GM10248 (cell line): ENCODE measurements around the gene PLA2G4A.

ENCODE experiments used
- CTCF ChIA-PET: fragments of 300-600 bp; sonication (Branson Sonifier 250); formaldehyde crosslinking; extraction: SDS; loops from one replicate; lab custom pipeline; 2021; ENCODE audit warnings: antibody characterized with exemption; lab: Yijun Ruan, JAX
- POLR2A ChIA-PET: fragments of 350-650 bp; sonication (Branson Sonifier 250); formaldehyde crosslinking; extraction: SDS; loops from one replicate; lab custom pipeline; 2020; ENCODE audit warnings: antibody characterized with exemption; lab: Yijun Ruan, JAX
- DNase-seq: peaks from one replicate; pipeline ENCODE4 v3.0.0; 2012; ENCODE audit errors: extremely low spot score
- CTCF ChIP-seq: IDR thresholded peaks from 2 replicates; pipeline ENCODE4 v1.5.1; 2012; ENCODE audit warnings: mild to moderate bottlenecking, low read depth; ENCODE audit errors: extremely low read depth, missing control alignments, control extremely low read depth

The PLA2G4A gene

GRCh38 chr1:186819126-186819525 lies 9.6 kb upstream of the PLA2G4A start:
- no peak for TF ChIP-seq CTCF
- ChIA-PET POLR2A (no interaction called here), CTCF (interaction anchor here (0.8 to 1.3 kb wide), 5 partner anchors 10 to 73 kb away, joined by 3 to 4 read pairs (median 3); partner anchors contain the start of gene PLA2G4A)
- no peak for DNase-seq

GRCh38 chr1:186819563-186819962 lies 9.2 kb upstream of the PLA2G4A start:
- ChIA-PET POLR2A (no interaction called here), CTCF (interaction anchor here (1.0 to 1.3 kb wide), 4 partner anchors 10 to 73 kb away, joined by 3 read pairs; partner anchors contain the start of gene PLA2G4A)
- DNase-seq = no peak
- TF ChIP-seq CTCF = no peak

DNA sequence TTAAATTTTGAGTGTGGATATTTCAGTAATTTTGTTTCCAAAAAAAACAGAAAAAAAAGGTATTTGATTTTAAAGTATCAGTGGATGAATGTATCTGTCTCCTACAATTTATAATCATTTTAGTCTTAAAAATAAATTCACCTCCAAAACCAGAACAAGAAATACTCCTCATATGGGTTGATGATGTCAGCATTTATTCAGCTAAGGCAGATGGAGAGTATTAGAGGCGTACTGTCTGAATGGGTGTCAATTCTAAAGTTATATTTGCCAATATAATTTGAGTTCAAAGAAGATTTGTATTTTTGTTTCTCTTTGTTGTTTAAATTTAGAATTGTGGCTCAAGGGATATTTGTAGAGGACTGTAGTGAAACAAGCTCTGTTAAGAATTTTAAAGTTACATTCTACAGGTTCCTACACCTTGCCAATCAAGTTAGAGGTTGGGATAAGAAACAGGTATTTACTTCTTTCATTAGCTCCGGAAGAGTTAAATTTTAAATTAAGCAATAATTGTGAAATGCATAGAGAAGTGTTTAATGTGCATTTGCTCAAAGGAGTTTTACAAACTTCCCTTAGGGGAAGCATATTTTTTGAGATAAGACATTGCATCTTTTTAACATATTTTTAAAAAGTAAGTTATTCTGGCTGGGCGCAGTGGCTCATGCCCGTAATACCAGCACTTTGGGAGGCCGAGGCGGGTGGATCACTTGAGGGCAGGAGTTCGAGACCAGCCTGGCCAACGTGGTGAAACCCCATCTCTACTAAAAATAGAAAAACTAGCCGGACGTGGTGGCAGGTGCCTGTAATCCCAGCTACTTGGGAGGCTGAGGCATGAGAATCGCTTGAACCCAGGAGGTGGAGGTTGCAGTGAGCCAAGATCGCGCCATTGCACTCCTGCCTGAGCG lies 1.2 kb downstream of the PLA2G4A start:
- no peak for TF ChIP-seq CTCF
- no peak for DNase-seq
- ChIA-PET CTCF (interaction anchor here (0.9 to 1.0 kb wide), 2 partner anchors 10 to 11 kb away, joined by 3 read pairs; no protein-coding TSS in a partner anchor), POLR2A (no interaction called here)

DNA sequence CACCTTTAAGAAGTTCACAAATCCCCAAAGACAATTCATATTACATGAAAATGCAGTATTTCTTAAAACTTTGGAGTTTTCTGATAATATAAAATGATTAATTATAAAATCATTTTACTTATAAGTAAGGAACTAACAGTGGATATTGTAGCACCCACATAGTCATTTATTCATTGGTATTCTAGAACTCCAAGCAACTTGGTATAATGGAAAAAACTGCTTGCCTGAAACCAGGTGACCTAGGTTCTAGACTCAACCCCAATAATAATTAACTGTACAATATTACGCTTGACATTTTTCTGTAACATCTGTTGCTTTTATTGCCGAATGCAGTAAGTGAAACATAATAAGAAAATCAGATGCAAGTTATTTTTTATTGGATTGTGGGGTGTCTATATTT lies 2.4 kb downstream of the PLA2G4A start:
- no peak for TF ChIP-seq CTCF
- POLR2A ChIA-PET = no interaction called here
- DNase-seq = no peak
- CTCF ChIA-PET = no interaction called here

DNA sequence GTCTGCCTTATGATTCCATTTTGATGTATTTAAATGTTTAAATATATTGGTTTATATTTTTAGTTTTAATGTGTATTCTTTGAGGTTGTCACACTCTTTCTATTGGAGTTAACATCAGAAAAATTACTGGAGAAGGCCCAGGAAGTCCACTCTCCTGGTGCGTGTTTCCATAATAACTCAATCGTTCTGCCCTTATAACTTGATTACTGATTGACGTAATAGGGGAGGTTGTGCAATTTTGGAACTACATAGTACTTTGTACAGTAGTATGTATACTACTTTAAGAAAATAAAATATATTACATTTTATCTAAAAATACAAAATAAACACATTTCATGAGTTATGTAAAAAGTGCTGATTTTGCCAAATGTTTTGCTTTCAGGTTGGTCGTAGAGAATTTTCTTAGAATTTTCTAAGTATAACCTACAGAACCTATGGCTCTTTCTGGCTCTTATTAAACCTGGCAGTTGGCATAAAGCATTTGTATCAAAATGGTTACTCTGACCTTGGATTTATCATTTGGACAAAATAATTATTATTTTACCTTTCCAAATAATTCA lies 5.7 kb downstream of the PLA2G4A start:
- no peak for DNase-seq
- CTCF ChIA-PET = interaction anchor here (2.0 kb wide), 1 partner anchor 459 kb away, joined by 5 read pairs; the partner anchor contains the start of genes ODR4 and TPR
- POLR2A ChIA-PET = no interaction called here
- TF ChIP-seq CTCF = no peak

GRCh38 chr1:186835448-186835847 lies 6.7 kb downstream of the PLA2G4A start:
- no peak for DNase-seq
- ChIA-PET POLR2A (no interaction called here), CTCF (interaction anchor here (1.0 kb wide), 1 partner anchor 30 kb away, joined by 3 read pairs; no protein-coding TSS in a partner anchor)
- no peak for TF ChIP-seq CTCF
